OCI-M2 (cell line): Measurements from ENCODE around the gene PDZD8.

Source experiments
- DNase-seq: peaks from one replicate; lab custom pipeline; 2025; ENCODE audit not compliant: unreplicated experiment; lab: John Stamatoyannopoulos, UW

Gene PDZD8

GRCh38 chr10:117352724-117353123 lies 22.5 kb downstream of the PDZD8 start:
- DNase-seq: no peak

- no peak for DNase-seq
Measured at GRCh38 chr10:117351996-117352395, 23.2 kb downstream of the PDZD8 start.

- no peak for DNase-seq
Measured at GRCh38 chr10:117351558-117351957, 23.7 kb downstream of the PDZD8 start.

- DNase-seq: no peak
Measured at GRCh38 chr10:117350909-117351308, 24.3 kb downstream of the PDZD8 start.

GRCh38 chr10:117348236-117348635 lies 27.0 kb downstream of the PDZD8 start:
- no peak for DNase-seq

- DNase-seq: no peak
Measured at GRCh38 chr10:117346574-117346973, 28.7 kb downstream of the PDZD8 start.

- DNase-seq: no peak
Measured at GRCh38 chr10:117345143-117345542, 30.1 kb downstream of the PDZD8 start.

- DNase-seq: no peak
Measured at GRCh38 chr10:117342641-117343040, 32.6 kb downstream of the PDZD8 start.

- DNase-seq: no peak
Measured at GRCh38 chr10:117341061-117341460, 34.2 kb downstream of the PDZD8 start.

GRCh38 chr10:117339979-117340378 lies 35.3 kb downstream of the PDZD8 start:
- DNase-seq: no peak

- no peak for DNase-seq
Measured at GRCh38 chr10:117339578-117339977, 35.7 kb downstream of the PDZD8 start.

- no peak for DNase-seq
Measured at GRCh38 chr10:117334926-117335325, 40.3 kb downstream of the PDZD8 start.

GRCh38 chr10:117334066-117334465 lies 41.2 kb downstream of the PDZD8 start:
- DNase-seq: no peak

- no peak for DNase-seq
Measured at GRCh38 chr10:117327262-117327661, 48.0 kb downstream of the PDZD8 start.

GRCh38 chr10:117324367-117324766 lies 50.9 kb downstream of the PDZD8 start:
- DNase-seq: no peak

GRCh38 chr10:117322260-117322659 lies 53.0 kb downstream of the PDZD8 start:
- no peak for DNase-seq

GRCh38 chr10:117320050-117320665 lies 55.1 kb downstream of the PDZD8 start:
- no peak for DNase-seq

- DNase-seq: no peak
Measured at GRCh38 chr10:117318909-117319308, 56.3 kb downstream of the PDZD8 start.

GRCh38 chr10:117316701-117317100 lies 58.5 kb downstream of the PDZD8 start:
- no peak for DNase-seq

- DNase-seq: no peak
Measured at GRCh38 chr10:117313641-117314040, 61.6 kb downstream of the PDZD8 start.

GRCh38 chr10:117312430-117312829 lies 62.8 kb downstream of the PDZD8 start:
- DNase-seq: no peak

- DNase-seq: no peak
Measured at GRCh38 chr10:117311261-117311660, 64.0 kb downstream of the PDZD8 start.

GRCh38 chr10:117306674-117307073 lies 68.6 kb downstream of the PDZD8 start:
- no peak for DNase-seq
